Measurements from ENCODE around the gene RUNX2.

GRCh38 chr6:45692021-45692420 lies 363.9 kb downstream of the RUNX2 start:
- TF ChIP-seq GABPA (IDR thresholded peaks at IDR 0.05; ENCODE audit: low read depth) (no peak), POLR2A (IDR thresholded peaks at IDR 0.05; ENCODE audit: low read depth, low read length) (no peak), MAX (IDR thresholded peaks at IDR 0.05; ENCODE audit: low read depth, low read length) (no peak), TAF1 (IDR thresholded peaks at IDR 0.05; ENCODE audit: borderline replicate concordance, low read depth, low read length) (no peak)
